LNCaP clone FGC (cell line): ENCODE results near the gene CERT1.

Source experiments
- DNase-seq: peaks from one replicate; pipeline ENCODE4 v3.0.0-alpha.2; 2011; ENCODE audit warnings: low read depth
- H3K4me3 ChIP-seq: 2 replicates; pipeline ENCODE4 v1.5.1; 2011; ENCODE audit warnings: mild to moderate bottlenecking, low read depth, low read length, control low read depth
- CTCF ChIP-seq: IDR thresholded peaks from 2 replicates; pipeline ENCODE4 v1.5.1; 2012; ENCODE audit warnings: mild to moderate bottlenecking; ENCODE audit not compliant: control insufficient read depth, insufficient read depth; ENCODE audit errors: extremely low read depth

The CERT1 gene

DNA sequence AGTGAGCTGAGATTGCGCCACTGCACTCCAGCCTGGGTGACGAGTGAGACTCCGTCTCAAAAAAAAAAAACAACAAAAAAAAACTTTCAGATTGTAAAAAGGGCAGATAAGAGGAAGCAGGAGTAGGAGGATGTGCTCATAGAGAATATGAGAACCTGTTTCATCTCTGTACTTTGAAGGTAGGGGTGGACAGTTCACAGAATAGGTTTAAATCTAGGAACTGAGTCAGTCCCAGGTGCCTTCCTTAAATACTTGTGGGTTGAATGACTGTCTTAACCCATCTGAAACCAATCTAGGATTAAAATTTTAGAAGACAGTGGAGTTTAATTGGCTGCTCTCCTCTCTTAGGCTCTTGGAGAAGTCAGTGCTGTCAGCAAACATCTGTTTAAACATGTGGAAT, 12.6 kb upstream of the CERT1 start:
- no peak for DNase-seq
- no peak for TF ChIP-seq CTCF
- H3K4me3 ChIP-seq = no peak overlapping the region

- no peak overlapping the region for H3K4me3 ChIP-seq
- DNase-seq = no peak
- TF ChIP-seq CTCF = no peak
Measured at GRCh38 chr5:75523275-75523674, 11.8 kb upstream of the CERT1 start.

- H3K4me3 ChIP-seq = no peak overlapping the region
- no peak for TF ChIP-seq CTCF
- no peak for DNase-seq
Measured at GRCh38 chr5:75522542-75522941, 11.1 kb upstream of the CERT1 start.

DNA sequence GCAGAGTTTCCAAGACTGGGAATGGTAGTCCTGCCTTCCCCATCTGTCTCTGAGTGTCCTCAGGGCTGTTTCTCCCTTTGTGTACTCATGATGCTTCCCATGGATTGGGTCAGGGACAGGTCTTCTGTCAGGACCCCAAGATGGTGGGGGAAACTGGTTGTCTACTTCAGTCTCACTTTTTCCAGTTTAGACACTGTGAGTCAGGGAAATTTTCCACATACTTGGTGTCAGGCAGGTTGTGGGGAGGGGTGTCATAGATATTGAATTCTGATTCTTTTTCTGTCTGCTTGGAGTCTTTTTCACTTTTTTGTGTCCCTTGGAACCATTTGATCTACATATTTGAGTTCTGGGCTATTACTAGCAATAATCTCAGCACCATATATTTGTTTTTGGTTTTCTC, 10.6 kb upstream of the CERT1 start:
- no peak overlapping the region for H3K4me3 ChIP-seq
- no peak for TF ChIP-seq CTCF
- no peak for DNase-seq

- no peak overlapping the region for H3K4me3 ChIP-seq
- TF ChIP-seq CTCF = no peak
- no peak for DNase-seq
Measured at GRCh38 chr5:75521195-75521594, 9.8 kb upstream of the CERT1 start.

- no peak overlapping the region for H3K4me3 ChIP-seq
- DNase-seq = no peak
- no peak for TF ChIP-seq CTCF
Measured at GRCh38 chr5:75519761-75520160, 8.3 kb upstream of the CERT1 start.

DNA sequence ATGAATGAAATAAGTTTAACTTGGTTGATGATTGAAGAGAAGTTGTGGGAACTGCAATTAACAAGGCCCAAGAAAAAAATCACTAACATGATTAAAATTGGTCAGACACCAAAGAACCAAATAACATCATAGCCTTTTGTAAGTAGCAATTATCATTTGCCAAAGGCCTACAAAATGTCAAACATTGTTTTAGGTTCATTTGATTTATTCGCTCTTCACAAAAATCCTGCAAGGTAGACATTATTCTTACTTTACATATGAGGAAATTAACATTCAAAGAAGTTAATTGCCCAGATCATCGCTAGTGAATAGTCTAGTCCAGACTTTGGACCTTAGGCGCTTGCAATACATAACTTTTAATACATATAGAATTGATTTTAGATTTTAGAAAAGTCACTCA, 2.9 kb upstream of the CERT1 start:
- no peak for TF ChIP-seq CTCF
- DNase-seq = no peak
- H3K4me3 ChIP-seq = no peak overlapping the region
